GM04504 (cell line): ENCODE data around the gene GALNT4.

Experiments
- DNase-seq: peaks from one replicate; pipeline ENCODE4 v3.0.0-alpha.2; 2012; ENCODE audit warnings: low read depth

GALNT4 gene

GRCh38 chr12:89524541-89525304, at the start of gene GALNT4:
GALNT4 (minus strand) TSS chr12:89524796; CDS start chr12:89524549, 247 bp downstream.
- peak; percentile 68 for DNase-seq

DNA sequence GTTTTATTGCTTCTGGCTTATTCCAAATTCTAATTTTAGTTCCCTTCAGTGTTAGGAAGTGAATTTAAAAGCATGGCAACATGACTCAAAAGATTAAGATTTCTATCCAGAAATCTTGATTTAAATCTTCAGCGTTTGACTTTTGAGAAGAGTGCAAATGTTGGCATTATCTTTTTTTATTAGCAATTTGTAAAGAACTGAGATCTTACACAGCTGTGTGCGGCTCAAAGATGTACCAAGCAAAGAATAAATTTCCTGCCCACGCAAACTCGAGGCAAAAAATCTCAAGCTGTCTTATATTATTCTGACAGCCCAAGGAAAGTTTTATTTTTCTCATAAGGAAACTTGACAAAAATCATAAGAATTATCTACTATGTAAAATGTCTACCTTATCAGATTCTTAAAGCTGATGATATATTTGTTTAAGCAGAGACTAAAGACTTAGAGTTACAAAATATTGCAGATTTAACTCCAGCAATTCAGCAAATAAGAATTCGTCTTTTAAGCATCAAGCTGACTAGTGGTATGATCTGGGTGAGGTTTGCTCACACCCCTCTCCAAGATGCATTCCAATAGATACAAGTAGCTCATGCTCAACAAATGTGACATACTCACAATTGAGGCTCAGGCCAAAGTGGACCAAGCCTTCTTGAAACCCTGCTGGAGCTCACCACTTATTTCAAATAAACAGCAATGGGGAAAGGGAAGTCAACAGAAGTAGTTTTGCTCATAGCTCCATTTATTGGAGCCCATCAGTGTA, 48.6 kb upstream of the GALNT4 start:
- DNase-seq = no peak

- DNase-seq = peak; percentile 84
Observed at GRCh38 chr12:89571491-89572195, 47.0 kb upstream of the GALNT4 start.

DNA sequence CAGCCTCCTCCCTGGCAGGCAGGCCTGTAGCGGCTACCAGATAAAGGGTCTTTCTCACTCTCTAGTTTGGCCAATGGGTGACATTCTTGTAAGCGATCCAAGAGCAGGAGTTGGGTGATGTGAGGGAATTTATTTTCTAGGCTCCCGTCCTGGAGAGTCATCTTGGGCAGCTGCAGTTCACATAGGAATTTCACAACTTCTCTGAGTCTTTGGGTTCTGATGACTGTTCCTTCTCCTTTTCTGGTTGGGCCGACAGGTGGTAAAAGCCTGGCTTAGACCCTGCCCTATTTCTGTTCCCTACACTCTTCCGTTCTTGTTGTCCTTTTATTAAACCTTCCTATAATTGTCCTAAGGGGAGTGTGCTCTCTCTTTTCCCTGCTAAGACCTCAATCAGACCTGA, 43.9 kb upstream of the GALNT4 start:
- DNase-seq = no peak

DNA sequence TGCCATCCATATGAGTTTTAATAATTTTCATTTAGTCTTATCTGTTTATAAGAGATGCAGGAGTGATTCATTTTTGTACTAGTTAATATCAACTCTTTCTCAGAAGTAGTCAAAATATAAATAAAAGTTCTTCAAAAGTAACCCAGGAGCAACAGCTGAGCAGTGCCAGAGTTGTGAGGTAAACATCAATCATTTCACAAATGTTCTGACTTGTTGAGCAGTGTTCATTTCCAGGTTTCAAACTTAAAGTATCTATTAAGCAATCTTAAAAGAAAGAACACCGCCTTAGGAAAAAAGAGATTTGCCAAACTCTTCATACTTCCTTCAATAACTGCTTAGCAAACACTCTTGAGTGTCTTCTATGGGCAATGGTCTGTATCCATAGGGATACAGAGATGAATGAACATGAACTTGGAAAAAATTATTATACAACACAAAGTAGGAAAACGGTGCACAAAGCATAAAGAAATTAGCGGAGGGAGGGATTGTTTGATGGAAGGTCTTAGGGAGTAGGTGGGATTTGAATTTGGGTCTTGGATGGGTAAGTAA, 43.2 kb upstream of the GALNT4 start:
- DNase-seq = no peak

DNA sequence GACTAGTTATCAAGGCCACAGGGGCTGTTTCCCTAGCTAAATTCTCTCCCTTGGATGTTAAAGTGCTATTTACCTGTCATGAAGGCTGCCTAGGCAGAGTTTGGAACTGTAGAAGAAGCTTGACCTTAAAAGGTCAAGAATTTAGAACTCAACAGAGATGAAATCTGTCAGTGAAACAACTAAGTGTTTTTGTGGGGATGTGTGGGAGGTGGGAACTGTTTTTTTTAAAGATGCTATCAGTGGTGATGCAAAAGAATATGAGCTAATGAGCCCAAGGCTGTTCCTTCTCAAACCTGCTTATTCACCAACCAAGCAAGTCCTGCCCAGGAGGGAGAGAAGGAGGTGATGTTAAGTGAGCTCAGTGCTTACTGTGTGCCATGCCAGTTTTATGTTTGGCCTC, 42.0 kb upstream of the GALNT4 start:
- no peak for DNase-seq

GRCh38 chr12:89565002-89565401, 40.4 kb upstream of the GALNT4 start:
- DNase-seq = no peak

GRCh38 chr12:89559753-89560152, 35.2 kb upstream of the GALNT4 start:
- DNase-seq = no peak

DNA sequence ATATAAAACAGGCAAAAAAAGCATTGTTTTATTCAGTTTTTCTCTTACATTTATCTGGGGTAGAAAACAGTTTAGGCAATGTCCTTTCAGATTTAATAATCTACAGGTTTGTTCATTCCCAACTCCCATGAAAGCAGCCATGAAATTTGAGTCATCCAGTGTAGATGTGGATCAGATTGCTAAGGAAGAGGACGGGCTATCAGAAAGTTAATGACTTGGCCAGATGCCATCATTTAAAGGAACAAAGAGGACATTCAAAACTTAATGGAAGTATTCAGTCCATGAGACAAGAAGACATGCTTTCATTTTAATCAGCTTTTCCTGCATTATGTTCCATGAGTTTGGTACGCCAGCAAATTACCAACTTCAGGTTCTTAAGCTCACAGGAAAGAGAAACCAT, 32.4 kb upstream of the GALNT4 start:
- DNase-seq = no peak

DNA sequence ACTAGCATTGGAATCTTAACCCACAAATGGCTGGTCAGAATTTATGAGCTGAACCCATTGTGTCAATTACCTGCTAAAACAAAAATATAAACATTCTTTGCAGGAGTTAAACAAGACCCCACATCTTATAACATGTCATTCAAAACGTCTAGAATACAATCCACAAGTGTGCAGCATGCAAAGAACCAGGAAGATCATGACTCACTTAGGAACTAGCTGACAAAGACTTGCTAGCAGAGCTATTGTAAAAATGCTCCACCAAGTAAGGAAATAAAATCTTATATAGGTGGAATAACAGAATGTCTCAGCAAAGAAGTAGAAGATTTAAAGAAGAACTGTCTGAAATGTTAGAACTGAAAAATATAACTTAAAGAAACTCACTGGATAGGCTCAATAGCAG, 27.8 kb upstream of the GALNT4 start:
- DNase-seq = no peak

DNA sequence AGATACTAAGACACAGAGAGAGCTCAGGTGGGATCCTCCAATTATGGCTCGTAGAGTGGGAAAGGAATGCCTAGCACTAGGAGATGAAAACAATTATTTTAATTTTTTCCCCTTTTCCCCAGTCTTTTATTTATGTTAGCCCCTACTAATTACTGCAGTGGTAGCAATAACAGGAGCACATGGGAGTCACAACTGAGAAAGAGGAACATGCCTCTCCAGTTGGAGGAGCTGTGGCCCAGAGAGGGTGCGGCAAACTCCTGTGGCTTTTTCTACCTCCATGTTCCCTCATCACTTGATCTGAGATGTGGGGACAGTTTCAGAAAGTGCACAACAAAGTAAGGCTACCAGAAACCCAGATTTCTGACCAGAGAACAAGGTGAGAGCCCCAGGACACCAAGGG, 27.2 kb upstream of the GALNT4 start:
- DNase-seq = no peak

- no peak for DNase-seq
Observed at GRCh38 chr12:89547101-89547500, 22.5 kb upstream of the GALNT4 start.

GRCh38 chr12:89546151-89546550, 21.6 kb upstream of the GALNT4 start:
- no peak for DNase-seq

- DNase-seq = no peak
Observed at GRCh38 chr12:89544681-89545184, 20.1 kb upstream of the GALNT4 start.

GRCh38 chr12:89544022-89544421, 19.4 kb upstream of the GALNT4 start:
- DNase-seq = no peak

GRCh38 chr12:89542912-89543592, 18.5 kb upstream of the GALNT4 start:
- DNase-seq = no peak

- DNase-seq = no peak
Observed at GRCh38 chr12:89542236-89542635, 17.6 kb upstream of the GALNT4 start.

DNA sequence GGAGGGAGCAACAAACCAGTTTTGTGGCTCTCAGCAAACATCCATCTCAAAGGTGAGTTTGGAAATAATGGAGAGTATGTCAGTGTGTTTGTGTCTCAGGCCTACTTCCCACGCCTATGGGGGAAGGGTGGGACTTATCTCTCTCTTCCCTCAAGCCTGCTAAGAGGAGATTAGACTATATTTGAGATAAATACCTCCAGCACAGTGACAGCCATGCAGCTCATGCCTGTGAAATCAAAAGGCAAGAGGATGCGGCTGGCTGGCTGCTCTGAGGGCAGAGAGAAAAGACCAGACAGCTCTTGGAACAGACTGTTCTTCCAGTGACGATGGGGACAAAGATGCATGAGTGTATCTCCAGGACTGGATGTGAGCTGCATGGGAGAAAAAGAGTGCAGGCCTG, 16.0 kb upstream of the GALNT4 start:
- no peak for DNase-seq

DNA sequence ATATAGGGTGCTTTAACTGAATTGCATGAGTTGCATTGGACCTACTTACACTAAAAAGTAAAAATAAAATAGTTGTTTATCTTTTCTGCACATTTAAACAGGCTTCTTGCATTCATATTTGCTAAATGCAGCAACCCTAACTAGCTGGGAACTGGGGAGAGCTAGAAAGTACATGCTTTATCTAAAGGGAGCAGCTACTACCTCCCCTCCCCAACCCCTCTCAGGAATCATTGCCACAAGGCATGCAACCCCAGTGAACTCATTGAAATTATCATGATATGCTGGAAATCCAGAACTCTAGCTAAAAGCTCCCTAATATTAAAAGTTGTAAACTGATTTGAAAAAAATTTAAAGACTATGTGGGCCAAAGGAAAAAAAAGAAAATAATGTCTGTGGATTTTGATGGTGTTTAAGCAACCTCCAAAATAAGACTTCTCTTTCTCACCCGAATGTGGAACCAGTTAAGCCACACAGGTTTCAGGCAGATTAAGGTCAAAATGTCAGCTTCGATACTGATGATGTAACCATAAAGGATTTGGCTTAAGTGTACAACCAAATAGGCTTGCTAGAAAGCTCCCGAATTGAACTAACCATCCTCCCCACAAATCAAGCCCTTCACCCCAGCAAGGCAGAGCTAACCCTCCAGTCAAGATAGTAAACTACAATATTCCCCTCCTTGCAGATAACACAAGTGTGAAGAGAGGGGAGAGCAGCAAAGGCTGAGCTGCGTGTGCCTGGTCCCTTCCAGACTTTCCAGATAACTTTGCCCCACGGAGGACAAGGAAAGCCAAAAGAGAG, 15.0 kb upstream of the GALNT4 start:
- no peak for DNase-seq

DNA sequence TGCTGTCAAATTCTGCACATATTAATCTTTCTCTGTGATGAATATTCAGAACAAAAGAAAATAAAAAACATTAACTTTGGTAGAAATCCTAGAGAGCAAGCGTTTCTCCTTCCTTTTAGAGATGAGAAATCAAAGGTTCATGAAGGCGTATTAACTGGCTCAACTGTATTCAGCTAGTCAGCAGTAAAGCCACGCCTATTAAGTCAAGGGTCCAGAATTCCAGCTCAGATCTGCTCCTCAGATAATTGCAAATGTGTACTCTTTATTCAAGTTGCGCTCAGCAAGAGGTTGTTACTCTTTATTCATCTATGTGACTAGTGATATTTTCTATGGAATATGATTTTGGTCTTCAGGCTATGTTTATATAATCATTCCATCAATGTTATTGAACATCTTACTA, 14.3 kb upstream of the GALNT4 start:
- no peak for DNase-seq

DNA sequence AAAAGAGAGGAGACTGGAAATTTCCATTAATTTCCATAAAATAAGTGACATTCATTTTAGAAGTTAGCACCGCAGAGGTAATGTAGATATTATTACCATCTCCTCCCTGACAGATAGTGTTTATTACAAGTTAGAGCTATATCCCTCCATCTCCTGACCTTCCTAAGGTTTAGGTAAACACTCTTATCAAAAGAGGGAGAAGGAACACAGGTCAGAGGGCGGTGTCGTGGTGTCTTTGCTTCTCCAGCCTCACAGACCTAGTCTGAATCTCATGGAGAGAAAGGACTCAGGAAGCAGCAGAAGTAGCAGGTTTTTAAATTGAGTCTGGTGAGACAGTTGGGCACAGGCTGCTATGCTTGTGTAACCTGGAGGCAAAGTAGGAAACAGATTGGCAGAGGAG, 12.8 kb upstream of the GALNT4 start:
- DNase-seq = no peak
